ENCODE data around the gene KRT7.
"Not testable (repeated sequence)": the region's sequence is repeated elsewhere in the genome, so short reads cannot be mapped to it uniquely, and the experiment has no call there.

KRT7 gene

DNA sequence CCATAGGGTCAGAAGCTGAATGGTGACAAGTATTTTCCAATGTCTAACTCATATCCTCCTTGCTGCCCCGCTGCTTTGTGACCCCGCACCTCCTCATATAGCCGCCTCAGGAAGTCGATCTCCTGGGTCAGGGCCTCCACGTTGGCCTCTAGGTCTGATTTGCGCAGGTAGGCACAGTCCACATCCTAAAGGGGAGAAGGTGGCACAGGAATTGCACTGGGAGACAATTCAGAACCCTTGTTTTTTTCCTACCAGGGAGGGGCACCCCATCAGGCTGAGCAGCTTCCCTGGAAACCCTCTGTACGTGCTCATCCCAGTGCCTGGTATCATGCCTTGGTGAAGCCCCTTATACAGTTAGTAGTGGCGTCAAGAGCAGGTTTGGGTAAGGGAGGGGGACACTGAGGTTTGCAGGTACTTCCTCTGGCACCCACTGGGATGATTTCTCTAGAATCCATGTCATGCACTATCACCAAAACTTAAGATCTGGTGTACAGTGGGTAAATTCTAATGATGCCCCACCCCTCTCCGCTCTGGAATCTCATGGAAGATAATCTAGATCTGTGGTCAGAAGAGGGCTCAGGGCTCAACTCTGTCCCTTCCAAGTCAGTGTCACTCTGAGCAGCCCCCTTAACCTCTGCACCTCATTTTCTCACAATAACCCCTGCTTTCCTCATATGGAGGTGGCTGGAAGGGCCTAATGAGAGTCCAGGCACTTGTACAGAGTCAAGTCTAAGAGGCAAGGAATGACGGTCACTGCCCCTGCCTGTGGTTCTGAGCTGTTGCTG is 21.3 kb downstream of the KRT7 start:
- H3K27ac ChIP-seq, result no peak overlapping the region
- TF ChIP-seq CTCF (conservative IDR thresholded peaks at IDR 0.05), result no peak

GRCh38 chr12:52254965-52255751 is 22.1 kb downstream of the KRT7 start:
- no peak for TF ChIP-seq CTCF (conservative IDR thresholded peaks at IDR 0.05)
- no peak overlapping the region for H3K27ac ChIP-seq

- no peak for TF ChIP-seq CTCF (conservative IDR thresholded peaks at IDR 0.05)
- H3K27ac ChIP-seq, result no peak overlapping the region
Observed at GRCh38 chr12:52255926-52256583, 23.0 kb downstream of the KRT7 start.

DNA sequence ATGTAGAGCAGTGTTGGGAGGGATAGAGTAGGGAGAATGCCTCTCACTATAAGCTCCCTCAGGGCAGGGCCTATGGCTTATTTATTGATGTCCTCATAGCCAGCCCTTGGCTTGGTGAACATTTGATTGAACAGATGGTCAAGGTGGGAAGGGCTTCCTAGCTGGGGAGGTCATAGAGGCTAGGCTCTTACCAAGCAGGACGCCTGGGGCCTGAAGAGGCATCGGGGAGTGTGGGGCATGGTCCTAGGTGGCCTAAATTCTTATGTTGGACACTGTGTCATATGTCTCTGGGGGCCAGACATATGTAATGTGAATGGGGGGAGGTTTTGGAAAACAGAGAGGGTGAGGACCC is 23.5 kb downstream of the KRT7 start:
- no peak for TF ChIP-seq CTCF (conservative IDR thresholded peaks at IDR 0.05)
- H3K27ac ChIP-seq, result no peak overlapping the region

GRCh38 chr12:52257074-52257551 is 24.1 kb downstream of the KRT7 start:
- H3K27ac ChIP-seq, result no peak overlapping the region
- TF ChIP-seq CTCF (conservative IDR thresholded peaks at IDR 0.05), result no peak

DNA sequence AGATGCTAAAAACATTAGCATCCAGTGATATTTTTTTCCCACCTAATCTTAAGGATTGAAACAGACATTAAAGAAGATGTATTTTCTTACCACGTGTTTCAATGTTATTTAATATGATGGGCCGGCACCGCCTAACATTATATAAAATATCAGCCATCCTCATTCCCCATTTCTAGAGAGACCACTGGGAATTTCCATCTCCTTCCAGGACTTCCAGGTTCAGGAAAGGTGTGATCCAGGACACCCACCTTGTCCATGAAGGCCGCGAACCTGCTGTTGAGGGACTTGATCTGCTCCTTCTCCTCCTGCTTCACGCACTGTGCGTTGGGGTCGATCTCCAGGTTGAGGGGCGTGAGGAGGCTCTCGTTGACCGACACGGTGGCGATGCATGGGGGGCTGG is 24.9 kb downstream of the KRT7 start:
- H3K27ac ChIP-seq, result not testable (repeated sequence)

- no peak overlapping the region for H3K27ac ChIP-seq
- no peak for TF ChIP-seq CTCF (conservative IDR thresholded peaks at IDR 0.05)
Observed at GRCh38 chr12:52258335-52258901, 25.4 kb downstream of the KRT7 start.

Measured in VCaP (cell line).